Stimulated activated CD4-positive, alpha-beta T cell treated with anti-CD3 and anti-CD28 coated beads, Interleukin-4, amount 100 ng/mL, for 24 hours (primary cell): ENCODE results near the gene RAD51B.

Experiments
- DNase-seq: peaks from one replicate; pipeline ENCODE4 v3.0.0-alpha.2; 2020

The RAD51B gene

DNA sequence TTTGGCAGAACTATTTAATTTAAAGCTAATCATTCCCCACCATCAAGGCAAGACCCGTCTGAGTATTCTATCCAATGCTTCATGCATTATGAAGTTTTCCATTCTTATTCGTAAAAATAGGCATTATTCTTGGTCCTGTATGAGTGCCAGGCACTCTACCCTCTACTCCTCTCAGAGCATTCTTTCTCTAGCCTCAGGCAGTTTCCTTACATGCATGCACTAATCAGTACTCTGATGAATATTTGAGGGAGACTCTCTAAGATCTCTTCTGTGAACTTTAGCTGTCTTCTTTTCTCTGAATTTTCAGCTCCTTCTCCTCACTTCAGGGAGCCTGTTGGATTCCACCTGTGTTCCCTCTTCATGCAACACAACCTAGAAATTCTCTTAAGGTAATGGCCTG, 334.7 kb downstream of the RAD51B start:
- DNase-seq = no peak

DNA sequence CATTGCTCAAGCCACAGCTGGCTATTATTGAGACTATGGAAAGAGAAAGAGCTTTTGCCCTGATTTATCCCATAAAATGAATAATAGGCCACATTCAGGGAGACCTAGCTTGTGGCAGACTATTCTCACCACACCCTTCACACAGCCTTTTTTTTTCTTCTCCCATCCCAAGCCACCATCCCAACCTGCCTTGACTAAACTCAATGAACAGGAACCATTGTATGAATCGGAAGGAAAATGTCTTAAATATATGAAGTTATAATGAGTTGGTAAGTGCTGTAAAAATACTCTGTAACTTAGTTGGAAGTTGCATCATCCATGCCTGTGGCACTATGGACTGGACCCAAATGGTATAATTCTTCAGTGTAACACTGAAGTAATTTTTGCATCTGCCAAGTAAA, 338.4 kb downstream of the RAD51B start:
- DNase-seq = no peak

DNA sequence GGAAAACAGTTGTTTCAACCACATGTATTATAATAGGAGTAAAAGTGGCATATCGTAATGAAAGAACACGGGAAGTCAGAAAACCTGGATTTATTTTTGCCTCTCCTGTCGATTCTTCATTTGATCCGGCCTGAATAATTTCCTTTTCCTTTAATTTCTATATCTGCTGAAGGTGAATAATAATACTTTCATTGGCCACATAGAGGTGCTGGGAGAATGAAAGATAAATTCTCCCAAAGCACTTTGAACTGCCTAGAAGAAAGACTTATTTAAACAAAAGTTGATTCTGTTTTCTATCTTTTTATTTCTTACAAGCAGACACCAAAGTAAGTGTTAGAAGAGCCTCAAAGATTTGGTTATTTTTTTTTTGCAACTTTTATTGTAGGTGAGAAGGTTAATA, 339.1 kb downstream of the RAD51B start:
- no peak for DNase-seq

DNA sequence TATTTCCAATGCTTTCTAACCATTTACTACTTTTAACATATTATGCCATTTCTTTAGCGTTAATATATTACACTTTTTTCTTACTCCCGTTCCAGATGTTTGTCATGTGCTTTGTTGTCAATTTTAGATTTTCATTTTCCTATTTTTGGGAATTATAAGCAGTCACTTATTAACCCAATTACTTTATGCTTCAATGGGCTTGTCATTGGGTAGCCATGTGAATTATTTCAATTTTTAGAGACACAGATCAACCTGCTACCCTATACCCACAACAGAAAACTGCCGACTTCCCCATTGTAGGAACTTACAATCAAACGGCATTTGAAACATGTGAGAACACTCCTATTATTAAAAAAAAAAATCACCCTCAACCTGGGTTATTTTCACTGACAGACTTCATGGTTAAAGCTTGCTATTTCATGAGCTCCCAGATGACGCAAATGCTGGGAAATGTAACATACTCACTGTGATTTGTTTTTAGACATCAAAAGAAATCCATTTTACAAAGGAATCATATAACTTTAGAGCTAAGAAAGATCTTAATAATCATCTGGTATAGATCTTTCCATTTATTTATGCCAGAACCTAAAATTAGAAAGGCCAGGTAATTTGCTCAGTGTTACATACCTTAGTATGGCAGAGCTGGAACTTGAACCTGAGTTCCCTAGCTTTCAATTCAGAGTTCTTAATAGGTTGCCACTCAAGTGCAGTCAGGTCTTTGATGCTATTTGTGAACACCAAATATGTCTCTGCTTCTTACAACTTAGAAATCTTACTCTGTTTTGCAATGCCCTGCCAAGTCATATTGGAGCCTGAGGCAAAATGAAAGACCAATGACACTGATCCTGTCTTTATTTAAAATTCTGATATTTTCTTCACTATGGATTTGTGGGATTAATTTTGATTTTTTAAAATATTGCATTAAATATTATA, 340.4 kb downstream of the RAD51B start:
- no peak for DNase-seq

DNA sequence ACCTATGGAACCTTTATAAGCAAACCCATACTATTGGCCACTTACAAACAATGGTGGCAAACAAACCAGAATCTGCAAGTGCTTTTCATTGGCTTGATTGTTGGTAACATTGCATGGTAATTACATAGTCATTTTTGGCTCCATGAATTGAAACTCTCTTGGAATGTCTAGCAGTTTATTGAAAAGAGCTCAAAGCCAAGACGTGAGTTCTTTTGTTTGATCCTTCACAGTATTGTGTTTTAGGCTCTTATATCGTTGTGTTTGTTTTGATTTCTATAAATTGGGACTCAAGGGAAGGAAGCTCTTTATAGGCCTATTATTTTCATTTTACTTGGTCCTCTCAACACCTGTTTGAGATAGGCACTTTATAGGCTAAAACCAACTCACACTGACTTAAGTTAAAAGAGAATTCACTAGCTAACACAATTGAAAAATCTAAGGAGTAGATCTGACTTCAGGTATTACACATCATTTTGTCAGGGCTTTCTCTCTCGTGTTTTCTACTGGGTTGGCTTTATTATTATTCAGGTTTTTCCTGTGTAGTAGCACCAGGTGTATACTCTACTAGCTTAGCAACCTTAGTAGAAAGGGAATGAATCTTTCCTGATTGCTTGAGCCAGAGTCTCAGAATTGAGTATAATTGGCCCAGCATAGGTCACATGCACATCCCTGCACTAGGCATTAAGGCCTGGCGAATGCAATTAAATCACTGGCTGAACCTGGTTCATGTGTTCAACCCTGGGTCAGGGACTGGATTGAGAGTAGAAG, 341.4 kb downstream of the RAD51B start:
- no peak for DNase-seq

DNA sequence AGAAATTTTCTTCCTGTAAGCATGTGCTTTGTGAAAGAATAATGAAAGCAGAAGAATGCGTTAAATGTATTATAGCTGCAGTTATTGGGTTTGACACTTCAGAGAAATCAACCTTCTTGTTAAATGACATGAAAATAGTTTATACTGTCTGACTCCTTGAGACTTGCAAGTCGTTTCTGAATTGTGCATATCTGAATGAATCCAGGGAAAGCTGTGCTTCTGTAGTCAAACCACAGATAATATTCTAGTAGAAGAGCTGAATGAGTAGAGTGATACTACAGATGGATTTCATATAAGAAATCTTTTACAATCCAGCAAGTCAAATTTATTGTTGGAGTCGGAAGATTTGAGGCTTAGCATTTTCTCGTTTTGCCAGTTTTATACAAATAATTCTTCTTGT, 343.3 kb downstream of the RAD51B start:
- no peak for DNase-seq

DNA sequence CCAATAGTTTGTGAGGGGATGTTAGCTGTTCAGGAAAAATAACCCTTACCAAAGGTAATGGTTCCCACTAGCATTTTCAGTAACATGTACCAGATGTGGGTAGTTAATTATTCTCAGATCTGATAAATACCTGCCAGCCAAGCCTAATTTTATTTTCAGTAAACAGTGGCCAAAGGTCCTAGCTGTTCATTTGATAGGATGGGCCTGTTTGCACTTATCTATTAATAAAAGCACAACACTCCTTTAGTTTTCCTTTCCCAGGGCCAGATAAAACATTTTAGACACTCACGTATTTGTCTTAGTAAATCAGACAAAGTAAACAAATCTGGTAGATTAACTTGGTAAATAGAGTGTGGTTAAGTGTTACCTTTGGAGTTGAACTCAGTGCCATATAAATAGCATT, 345.1 kb downstream of the RAD51B start:
- DNase-seq = no peak

DNA sequence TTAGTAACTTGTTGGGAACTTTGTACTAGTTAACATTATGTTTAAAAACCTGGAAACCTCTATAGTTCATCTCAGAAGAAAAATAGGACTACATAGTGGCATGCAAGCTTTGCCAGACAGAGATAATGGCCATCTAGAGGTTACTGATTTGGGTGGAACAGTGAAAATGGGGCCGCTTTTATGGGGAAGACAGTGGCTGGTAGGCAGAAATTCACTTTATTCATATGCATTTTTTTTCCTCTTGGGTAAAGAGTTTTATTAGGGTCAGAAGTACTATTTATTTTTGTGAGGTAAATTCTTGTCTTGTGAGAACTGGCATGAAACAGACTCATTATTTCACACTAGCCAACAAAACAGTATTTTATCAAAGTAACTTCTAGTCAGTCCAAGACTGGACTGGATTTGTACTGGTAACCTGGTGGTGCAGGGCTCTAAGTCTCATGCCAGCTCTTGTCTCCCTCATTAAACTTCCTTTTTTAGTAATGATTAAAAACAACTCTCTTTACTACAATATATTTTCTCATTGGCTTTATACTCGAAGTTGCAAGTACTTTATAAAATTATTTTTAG, 345.8 kb downstream of the RAD51B start:
- no peak for DNase-seq

DNA sequence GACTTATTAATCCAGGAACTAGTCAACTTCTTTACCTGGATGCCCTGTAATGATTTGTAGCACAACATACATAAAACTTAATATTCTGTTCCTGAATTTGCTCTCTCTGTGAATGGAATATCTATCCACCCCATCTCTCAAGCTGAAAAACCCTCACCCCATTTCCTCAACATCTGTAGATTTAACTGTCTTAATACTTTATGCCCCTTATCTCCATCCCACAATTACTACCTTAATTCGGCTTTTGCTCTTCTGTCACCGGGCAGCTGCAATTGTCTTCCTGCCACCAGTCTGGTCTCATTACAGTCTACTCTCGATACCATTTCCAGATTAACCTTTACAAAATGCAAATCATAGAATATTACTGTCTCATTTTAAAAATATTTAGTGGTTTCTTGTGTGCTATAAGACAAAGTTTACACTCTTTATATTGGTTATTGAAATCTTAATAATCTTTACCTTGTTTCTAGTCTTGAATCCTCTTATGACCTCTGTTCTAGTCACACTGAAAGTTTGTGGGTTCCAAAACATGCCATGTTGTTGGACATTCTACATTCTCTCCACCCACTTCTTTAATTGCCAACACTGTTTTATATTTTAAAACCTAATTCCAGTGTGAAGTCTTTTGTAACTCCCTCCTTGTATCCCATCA, 347.3 kb downstream of the RAD51B start:
- DNase-seq = no peak

DNA sequence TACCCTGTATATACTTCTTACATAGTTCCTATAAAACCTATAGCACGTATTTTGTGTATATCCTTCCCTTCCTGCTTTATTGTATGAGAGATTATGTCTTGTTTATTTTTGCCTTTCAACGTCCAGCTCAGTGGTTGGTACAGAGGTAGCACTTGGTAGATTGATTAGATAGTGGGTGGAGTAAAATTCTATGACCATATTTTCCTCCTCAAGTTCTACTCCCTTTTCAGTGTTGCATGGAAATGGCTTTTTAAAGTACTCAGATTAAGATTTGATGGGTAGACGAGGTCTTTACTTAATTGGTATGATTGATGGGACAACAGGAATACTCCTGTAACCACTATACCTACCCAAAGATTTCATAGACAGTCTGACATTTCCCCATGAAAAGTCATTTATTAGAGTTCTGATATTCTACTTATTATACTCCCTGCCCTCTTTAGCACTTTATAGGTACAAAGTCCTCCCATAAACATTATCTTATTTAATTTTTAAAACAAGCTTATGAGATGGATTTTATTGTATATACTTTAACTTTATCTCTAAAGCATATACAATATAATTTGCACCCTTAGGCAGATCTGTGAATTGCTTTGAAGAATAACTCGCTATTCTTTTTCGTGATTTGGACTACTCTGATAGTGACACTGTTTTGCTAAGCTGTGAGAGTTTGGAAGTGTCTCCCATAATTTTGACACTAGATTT, 348.0 kb downstream of the RAD51B start:
- no peak for DNase-seq

DNA sequence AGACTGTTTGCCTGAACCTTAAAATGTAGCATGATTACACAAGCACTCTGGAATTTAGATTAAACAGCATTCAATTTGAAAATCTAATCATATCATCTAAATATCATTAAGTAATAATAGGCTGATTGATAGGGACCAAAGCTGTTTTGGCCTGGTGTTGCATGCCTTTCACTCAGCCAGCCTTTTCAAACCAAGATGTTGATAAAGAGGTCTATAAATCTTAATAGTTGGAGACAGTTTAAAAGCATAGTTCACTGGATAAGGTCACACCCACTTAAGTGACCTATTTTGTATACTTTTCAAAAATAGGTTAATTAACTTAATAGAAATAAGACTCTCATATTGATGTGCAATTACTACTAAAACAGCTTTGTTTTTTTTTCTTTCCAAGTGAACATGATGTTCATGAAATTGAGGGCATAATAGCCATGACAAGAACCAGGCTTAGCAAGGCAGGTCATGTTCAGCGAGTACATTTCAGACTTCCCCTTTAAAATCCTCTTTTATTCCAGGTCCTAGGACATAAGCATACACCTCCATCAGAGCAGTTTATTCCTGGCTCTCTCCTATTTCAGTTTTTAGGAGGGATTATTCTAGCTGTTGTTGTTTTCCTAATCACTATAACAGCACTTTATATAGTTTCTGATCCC, 349.0 kb downstream of the RAD51B start:
- DNase-seq = no peak

DNA sequence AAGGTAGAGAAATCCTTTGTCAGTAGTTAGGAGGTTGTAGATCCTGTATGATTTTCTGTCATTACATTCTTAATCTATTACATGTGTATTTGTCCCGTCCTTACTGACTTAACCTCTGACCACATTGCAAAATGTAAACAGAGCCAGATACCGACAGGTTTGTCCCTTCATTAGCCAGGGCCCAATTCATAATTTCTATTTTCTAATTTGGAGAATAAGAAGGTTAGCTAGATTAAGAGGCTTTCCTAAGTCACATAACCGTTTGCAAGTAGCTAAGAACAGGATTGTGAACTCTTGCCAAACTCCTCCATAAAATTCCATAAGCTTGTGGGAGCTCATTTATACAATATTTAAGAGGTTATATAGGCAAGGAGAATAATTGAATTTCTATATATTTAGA, 352.6 kb downstream of the RAD51B start:
- DNase-seq = no peak

DNA sequence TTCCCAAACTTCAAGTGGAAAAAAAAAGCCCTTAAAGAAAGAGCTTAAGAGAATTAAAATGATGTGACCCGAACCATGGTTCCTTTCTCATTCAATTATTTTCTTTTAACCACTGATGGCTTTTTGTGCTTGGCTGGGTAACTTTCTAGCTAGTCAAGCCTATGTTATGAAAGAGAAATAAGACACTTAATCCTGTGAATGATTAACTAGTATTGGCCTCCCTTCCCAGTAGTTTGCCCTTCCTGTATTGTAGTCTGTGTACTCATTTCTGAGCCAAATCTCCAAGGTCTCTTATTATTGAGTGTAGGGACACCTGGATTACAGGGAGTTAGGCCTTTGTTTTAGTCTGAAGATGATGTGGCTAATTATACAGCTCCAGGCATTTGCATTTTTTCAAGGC, 353.0 kb downstream of the RAD51B start:
- no peak for DNase-seq

DNA sequence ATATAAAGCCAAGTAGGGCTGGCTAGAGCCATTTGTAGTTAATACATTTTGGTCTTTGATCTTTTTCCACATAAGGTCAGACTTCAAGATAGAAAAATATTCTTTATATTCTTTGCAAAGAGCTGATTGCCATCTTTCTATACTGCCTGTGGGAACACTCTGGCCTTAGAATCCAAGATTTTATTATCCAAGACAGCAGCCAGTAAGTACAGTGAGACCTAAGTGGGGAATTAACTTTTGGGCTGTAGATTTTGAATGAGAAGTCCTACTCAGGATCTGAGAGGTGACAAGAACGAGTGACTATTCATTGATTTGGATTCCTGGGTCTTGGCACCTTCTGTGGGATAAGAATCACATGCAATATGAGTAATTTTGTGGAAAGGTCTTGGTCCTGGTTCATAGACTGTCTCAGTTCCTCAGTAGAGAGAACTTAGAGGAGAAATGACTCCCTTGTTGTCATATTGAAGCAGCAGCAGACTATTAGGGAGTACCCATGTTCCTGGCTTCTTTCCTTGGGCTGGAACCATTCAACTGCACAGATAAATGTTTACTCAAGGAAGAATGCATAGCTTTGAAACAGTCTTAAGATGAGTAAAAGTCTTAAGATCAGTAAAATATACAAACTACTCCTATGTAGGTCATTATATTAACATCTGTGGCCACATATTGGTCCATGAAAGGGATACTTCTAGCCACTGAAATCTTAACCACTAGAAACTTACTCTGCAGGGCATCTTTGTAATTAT, 353.8 kb downstream of the RAD51B start:
- DNase-seq = no peak

DNA sequence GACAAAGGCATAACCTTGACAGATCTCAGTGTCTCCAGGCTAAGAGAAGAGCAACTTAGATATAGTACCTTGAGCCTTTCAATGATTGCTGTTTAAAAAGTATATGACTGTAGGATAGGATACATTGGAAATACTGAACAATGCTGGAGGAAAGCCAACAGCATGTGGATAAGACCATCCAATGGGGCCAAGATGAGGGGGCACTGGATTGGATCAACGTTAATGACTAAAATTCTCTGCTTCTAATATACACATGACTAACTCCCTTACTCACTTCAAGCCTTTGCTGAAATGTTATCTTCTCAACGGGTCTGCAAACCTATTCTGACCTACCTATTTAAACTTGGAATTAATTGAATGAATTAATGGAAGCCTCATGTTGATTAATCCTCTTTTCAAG, 354.9 kb downstream of the RAD51B start:
- DNase-seq = no peak

DNA sequence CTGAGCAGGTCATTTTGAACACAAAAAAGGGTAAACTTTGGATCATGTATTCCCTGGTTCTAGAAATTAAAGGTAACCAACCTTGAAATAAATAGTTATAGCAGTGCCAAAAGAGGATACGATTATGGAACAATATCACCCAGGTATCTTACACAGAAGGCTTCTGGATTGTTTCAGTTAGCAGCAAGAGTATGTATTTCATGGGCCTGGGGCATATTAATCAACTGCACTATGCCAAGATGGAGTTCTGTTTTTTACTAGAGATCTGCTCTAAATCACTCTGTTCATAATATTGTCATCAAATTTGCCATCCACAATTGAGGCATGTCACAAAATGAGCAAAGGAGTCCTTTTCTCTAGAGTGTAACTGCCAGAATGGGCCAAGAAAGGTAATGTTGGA, 357.1 kb downstream of the RAD51B start:
- DNase-seq = no peak

DNA sequence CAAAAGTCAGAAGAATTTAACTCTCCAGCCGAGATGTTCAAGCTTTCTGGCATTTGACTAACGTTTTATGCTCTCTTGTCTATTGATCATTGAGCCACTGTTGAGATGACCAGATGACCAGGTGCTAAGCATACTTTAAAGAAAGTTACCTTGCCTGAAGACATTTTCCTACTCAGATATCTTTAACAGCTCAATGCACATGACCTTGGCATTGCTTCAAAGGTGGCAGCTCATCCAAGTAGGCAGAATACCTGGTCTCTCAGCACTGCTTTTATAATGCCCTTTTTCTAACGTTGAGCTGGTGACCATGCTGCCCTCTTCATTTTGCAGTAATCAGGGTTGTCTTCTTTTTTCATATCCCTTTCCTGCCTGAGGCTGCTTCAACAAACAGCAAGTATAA, 358.1 kb downstream of the RAD51B start:
- DNase-seq = no peak

DNA sequence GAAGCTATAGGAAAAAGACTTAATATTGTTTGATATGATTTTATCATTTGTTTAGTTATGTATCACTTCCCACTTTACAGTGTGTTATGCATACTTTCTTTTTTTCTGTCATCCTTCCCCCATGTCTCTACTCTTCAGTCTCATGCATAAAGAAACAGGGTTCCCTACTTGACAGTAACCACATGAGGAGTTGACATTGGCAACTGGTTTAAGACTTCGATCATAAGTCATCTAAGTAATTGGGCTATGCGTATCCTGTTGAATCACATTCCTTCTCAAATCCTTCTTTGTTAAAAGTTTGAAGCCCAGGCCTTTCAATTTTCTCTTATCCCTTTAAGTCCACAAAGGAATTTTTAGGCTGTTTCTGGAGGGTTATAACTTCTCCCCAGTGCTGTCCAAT, 358.7 kb downstream of the RAD51B start:
- DNase-seq = no peak

DNA sequence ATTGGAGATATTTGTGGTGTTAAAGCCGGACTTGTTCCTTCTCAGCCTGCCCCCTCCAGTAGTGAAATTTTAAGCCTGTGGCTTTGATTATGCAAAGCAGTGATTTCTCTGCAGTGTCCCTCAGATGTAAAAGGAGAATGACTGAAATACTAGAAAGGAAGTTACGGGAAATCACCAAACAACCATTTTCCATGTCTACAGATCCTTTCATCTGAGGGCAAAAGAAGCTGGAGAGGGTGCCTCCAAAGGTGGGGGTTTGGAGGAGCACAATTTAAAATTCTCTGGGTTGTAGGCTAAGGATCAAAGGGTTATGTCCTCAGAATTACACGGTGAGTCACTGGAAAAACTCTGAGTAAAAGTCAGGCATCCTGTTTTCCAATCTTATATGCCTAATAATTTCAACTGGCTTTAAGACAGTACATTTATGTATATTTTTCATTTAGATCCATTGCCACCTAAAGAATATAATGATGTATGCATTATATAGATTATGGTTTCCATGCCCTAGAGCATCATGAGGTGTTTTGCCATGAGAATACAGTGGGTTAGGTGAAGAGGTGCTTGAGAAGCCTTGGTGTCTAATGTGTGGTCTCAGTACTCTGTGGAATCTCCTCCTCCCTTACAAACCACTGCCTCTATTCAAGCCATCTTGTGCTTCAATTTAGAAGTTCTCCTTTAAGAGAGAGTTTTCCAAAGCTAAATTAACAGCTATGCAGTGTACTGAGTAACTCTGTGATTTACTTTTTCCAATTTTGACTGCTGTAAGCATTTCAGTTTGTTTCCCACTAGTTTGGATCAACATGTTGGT, 362.1 kb downstream of the RAD51B start:
- no peak for DNase-seq

DNA sequence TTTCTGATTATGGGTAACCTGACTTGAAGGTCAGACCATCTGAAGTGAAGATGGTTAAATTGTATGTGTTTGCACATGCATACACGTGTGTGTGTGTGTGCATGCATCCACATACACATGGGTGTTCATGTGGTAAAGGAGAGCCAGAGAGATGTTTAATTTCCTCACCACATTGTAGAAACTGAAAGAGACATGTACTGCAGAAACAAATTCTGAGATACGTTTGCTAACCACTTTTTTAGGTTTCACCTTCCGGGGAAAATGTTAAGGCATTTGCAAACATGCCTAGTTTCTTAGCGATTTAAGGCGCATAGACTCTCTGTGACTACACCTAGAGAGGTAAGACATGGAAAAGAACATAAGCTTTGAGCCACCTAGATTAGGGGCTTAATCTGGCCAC, 362.9 kb downstream of the RAD51B start:
- DNase-seq = peak; percentile 9
